ENCODE results near the gene SLC39A10. TPM values are rescaled to one million over a fixed set of nuclear protein-coding genes. Genes with fewer than 3 reads are reported as not detected.

Gene SLC39A10
- total and polyA plus RNA-seq, 9 of the 15 experiments (the other 6 are each of a cell fraction or from before 2014, with no cell fraction given), result 12.5 to 40.1 (median 23.1) TPM

GRCh38 chr2:195706161-195706900 is 49.3 kb downstream of the SLC39A10 start:
- in situ Hi-C loops (cut with MboI) (no loop called here), intact Hi-C loops (cut with micrococcal nuclease) (no loop called here)
- no peak overlapping the region for H3K4me2 ChIP-seq (ENCODE audit: insufficient read depth, low read length)
- DNase-seq (ENCODE audit: extremely low read depth in 1 of 4, low spot score in 3 of 4), result no peak
- ATAC-seq, result no peak
- H3K79me2 ChIP-seq (ENCODE audit: control insufficient read depth, insufficient read depth, low read length), result no peaks in the 10 kb centered on the region
- H3K4me3 ChIP-seq, result no peak overlapping the region
- BruUV-seq (replicated peaks), result no TSS peak
- no peak overlapping the region for H2AFZ ChIP-seq (ENCODE audit: low read depth, low read length)
- 77% methylated on average over 5 of the region's 5 CpGs for WGBS (ENCODE audit: insufficient coverage, low coverage, missing lambda C conversion rate)
- H3K27ac ChIP-seq (ENCODE audit: extremely low read depth, low read depth, low read length), result no peak overlapping the region
- no peak for FAIRE-seq
- CTCF ChIA-PET (ENCODE audit: low intra/inter-chr PET ratio), result no interaction called here
- no peaks in the 10 kb centered on the region for H4K20me1 ChIP-seq (replicated peaks; ENCODE audit: control insufficient read depth, insufficient read depth, low read length)
- no peaks in the 10 kb centered on the region for H3K9me1 ChIP-seq (ENCODE audit: control insufficient read depth, insufficient read depth, low read length)
- POLR2A ChIA-PET, result interaction anchor here (0.8 to 1.6 kb wide), 2 partner anchors 39 to 50 kb away, joined by 3 to 4 read pairs; partner anchors contain the start of gene SLC39A10
- H3K9ac ChIP-seq (ENCODE audit: insufficient read depth in 1 of 2, low read depth in 2 of 2, low read length in 2 of 2), result no peak overlapping the region
- no peaks in the 10 kb centered on the region for H3K4me1 ChIP-seq (replicated peaks in 1 of 2; ENCODE audit: control insufficient read depth in 2 of 2, insufficient read depth in 2 of 2, low read length in 2 of 2)
- no peaks in the 10 kb centered on the region for H3K9me3 ChIP-seq (replicated peaks; ENCODE audit: control insufficient read depth, insufficient read depth, low read depth, low read length)
- no peaks in the 10 kb centered on the region for H3K27me3 ChIP-seq (ENCODE audit: control insufficient read depth in 2 of 2, insufficient read depth in 2 of 2, low read length in 2 of 2)
- TF ChIP-seq NCOA2 (IDR thresholded peaks at IDR 0.05; ENCODE audit: partially characterized antibody in 2 of 2) (no peak), KDM1A (IDR thresholded peaks at IDR 0.05) (no peak), ZFP36 (IDR thresholded peaks at IDR 0.05; ENCODE audit: low read depth, low read length, partially characterized antibody) (no peak), RBM15 (IDR thresholded peaks at IDR 0.05; ENCODE audit: insufficient read depth, low read length) (no peak), THRB (CRISPR knock-in tag; conservative IDR thresholded peaks at IDR 0.05) (no peak), ATF3 (IDR thresholded peaks at IDR 0.05) (no peak), ATF3 (CRISPR knock-in tag; conservative IDR thresholded peaks at IDR 0.05) (no peak), SAFB (IDR thresholded peaks at IDR 0.05; ENCODE audit: borderline replicate concordance, low read depth, low read length) (no peak), RAD21 (CRISPR knock-in tag; conservative IDR thresholded peaks at IDR 0.05 in 1 of 2, IDR thresholded peaks at IDR 0.05 in 1 of 2) (no peak)
- peaks cover 6% of the 10 kb centered on the region; the same call in 1 of the 3 replicates for H3K36me3 ChIP-seq (ENCODE audit: control insufficient read depth, insufficient read depth, low read length)

Data from K562 (cell line).